Kidney epithelial cell (primary cell): ENCODE results near the gene DMRTA1. TPM values are rescaled to one million over a fixed set of nuclear protein-coding genes. Genes with fewer than 3 reads are reported as not detected.
"Not testable (repeated sequence)": the region's sequence is repeated elsewhere in the genome, so short reads cannot be mapped to it uniquely, and the experiment has no call there.

Experiments used
- DNase-seq: peaks from one replicate; pipeline ENCODE4 v3.0.0-alpha.2; 2010; ENCODE audit warnings: low read depth
- H3K27me3 ChIP-seq: 2 replicates; pipeline ENCODE4 v1.6.0; 2011; ENCODE audit warnings: low read length; ENCODE audit not compliant: control insufficient read depth, insufficient read depth
- H3K36me3 ChIP-seq: 2 replicates; pipeline ENCODE4 v1.5.1; 2011; ENCODE audit warnings: low read length; ENCODE audit not compliant: control insufficient read depth, insufficient read depth
- H3K4me3 ChIP-seq: 2 replicates; pipeline ENCODE4 v1.5.1; 2011; ENCODE audit warnings: low read depth, mild to moderate bottlenecking, control low read depth, low read length
- total RNA-seq: library from RNA; depleted of rRNA; stranded (reverse); fragments of >200 nt; gene quantifications from 2 replicates; pipeline ENCODE4 v1.2.3, GENCODE V29; 2015
- TF ChIP-seq, protein P1 (sequence below): IDR thresholded peaks from 2 replicates; pipeline ENCODE4 v1.5.1; 2011; ENCODE audit warnings: mild to moderate bottlenecking, moderate library complexity, low read length, control low read depth, inconsistent platforms; ENCODE audit not compliant: insufficient read depth, poor library complexity, severe bottlenecking

The DMRTA1 gene
- total RNA-seq, 1 donor from 2014 or later = 0.92 TPM

- TF ChIP-seq, protein P1, sequence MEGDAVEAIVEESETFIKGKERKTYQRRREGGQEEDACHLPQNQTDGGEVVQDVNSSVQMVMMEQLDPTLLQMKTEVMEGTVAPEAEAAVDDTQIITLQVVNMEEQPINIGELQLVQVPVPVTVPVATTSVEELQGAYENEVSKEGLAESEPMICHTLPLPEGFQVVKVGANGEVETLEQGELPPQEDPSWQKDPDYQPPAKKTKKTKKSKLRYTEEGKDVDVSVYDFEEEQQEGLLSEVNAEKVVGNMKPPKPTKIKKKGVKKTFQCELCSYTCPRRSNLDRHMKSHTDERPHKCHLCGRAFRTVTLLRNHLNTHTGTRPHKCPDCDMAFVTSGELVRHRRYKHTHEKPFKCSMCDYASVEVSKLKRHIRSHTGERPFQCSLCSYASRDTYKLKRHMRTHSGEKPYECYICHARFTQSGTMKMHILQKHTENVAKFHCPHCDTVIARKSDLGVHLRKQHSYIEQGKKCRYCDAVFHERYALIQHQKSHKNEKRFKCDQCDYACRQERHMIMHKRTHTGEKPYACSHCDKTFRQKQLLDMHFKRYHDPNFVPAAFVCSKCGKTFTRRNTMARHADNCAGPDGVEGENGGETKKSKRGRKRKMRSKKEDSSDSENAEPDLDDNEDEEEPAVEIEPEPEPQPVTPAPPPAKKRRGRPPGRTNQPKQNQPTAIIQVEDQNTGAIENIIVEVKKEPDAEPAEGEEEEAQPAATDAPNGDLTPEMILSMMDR = no peak
- H3K27me3 ChIP-seq = no peaks in the 10 kb centered on the region
- DNase-seq = no peak
- H3K36me3 ChIP-seq = no peaks in the 10 kb centered on the region
- no peak overlapping the region for H3K4me3 ChIP-seq
Observed at GRCh38 chr9:22416692-22417060, 29.9 kb upstream of the DMRTA1 start.

DNA sequence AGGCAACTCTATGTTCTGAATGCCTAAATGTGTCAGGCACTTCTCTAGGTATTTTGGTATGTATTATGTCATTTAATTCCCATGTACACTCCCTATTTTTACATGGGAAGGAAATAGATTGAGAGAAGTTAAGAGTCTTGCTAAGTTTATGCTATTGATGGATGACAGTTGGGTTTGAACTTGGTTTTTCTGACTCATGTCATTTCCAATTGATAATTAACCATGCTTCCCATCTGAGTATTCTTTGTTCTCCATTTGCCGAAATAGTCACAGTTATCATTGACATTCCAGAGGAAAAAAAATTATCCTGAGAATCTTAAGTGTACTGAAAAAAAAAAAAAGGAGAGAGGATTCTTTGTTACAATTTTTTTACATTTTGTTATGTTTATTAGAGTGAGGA is 23.1 kb upstream of the DMRTA1 start:
- TF ChIP-seq, protein P1 = no peak
- no peak overlapping the region for H3K4me3 ChIP-seq
- no peaks in the 10 kb centered on the region for H3K27me3 ChIP-seq
- no peaks in the 10 kb centered on the region for H3K36me3 ChIP-seq
- DNase-seq = no peak

DNA sequence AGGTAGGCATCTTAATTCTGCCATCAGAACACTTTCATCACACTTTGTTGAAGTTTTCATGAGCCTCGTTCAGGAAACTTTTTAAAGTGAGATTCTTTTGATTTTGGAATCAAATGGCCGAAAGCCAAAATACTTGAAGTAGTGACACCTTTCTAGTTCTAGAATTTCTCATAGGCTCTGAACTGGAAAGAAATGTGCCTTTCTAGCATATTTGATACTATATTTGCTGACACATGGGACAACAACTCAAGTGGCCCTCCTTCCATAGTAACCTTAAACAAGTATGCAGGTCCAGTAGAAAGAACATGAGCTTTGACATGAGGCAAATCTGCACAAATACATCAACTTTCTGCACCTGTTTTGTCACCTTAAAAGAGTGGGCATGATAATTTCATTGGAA is 22.0 kb upstream of the DMRTA1 start:
- DNase-seq = no peak
- Histone ChIP-seq H3K4me3 (no peak overlapping the region), H3K27me3 (no peaks in the 10 kb centered on the region), H3K36me3 (no peaks in the 10 kb centered on the region)
- TF ChIP-seq, protein P1 = no peak

DNA sequence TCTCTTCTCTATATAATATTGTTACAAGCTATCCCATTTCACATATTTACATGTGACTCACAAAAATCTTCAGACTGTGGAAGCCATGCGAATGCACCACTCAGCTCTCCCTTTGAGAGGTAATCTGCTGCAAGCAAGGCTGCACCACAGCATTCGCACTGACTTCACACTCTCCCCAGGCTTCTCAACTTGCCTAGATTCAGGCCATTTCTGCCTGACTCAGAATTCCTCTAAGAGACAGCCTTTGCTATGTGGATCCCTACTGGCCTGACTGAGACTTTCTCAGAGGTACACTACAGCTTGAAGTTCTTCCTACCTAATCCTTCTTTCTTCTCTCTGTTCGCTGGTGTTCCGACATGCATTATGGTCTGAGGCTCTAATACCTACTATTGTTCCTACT is 21.1 kb upstream of the DMRTA1 start:
- TF ChIP-seq, protein P1 = no peak
- DNase-seq = no peak
- no peaks in the 10 kb centered on the region for H3K36me3 ChIP-seq
- no peaks in the 10 kb centered on the region for H3K27me3 ChIP-seq
- no peak overlapping the region for H3K4me3 ChIP-seq

- Histone ChIP-seq H3K36me3 (no peaks in the 10 kb centered on the region), H3K27me3 (no peaks in the 10 kb centered on the region), H3K4me3 (no peak overlapping the region)
- TF ChIP-seq, protein P1 = no peak
- DNase-seq = no peak
Observed at GRCh38 chr9:22427226-22427880, 19.3 kb upstream of the DMRTA1 start.

DNA sequence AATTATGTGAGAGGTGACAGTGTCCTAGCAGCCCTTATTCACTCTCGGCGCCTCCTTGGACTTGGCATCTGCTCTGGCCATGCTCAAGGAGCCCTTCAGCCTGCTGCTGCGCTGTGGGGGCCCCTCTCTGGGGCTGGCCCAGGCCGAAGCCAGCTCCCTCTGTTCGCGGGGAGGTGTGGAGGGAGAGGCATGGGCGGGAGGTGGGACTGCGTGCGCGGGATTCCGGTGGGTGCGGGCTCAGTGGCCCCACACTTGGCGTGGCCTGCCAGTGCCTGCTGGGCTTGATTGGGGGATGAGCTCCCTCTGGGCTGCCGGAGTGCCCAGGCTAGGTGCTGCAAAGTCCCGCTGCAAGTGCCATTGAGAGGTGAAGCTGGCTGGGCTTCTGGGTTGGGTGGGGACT is 12.9 kb upstream of the DMRTA1 start:
- no peak for DNase-seq
- H3K36me3 ChIP-seq = no peaks in the 10 kb centered on the region
- TF ChIP-seq, protein P1 = no peak
- no peak overlapping the region for H3K4me3 ChIP-seq
- H3K27me3 ChIP-seq = no peaks in the 10 kb centered on the region

- H3K27me3 ChIP-seq, H3K36me3 ChIP-seq, DNase-seq, H3K4me3 ChIP-seq: not testable (repeated sequence)
Observed at GRCh38 chr9:22435252-22435651, 11.4 kb upstream of the DMRTA1 start.

GRCh38 chr9:22437461-22438067 is 9.1 kb upstream of the DMRTA1 start:
- not testable (repeated sequence) for H3K4me3 ChIP-seq, DNase-seq, H3K27me3 ChIP-seq, H3K36me3 ChIP-seq
